Testis (tissue), 3 donors: ENCODE measurements around the gene USP14. TPM values are rescaled to one million over a fixed set of nuclear protein-coding genes. Genes with fewer than 3 reads are reported as not detected.

Experiments
- DNase-seq: peaks from one replicate; pipeline ENCODE4 v3.0.0-alpha.2; 2019
- H3K27ac ChIP-seq, 2 donors: fragments of 200-600 bp; sonication (generic); one replicate each; pipeline ENCODE4 v1.5.1; 2019
- H3K27me3 ChIP-seq: fragments of 200-600 bp; sonication (generic); one replicate; pipeline ENCODE4 v1.5.1; 2019
- H3K36me3 ChIP-seq: fragments of 200-600 bp; sonication (generic); one replicate; pipeline ENCODE4 v1.5.1; 2017; ENCODE audit warnings: low read depth; ENCODE audit errors: missing control alignments
- H3K4me1 ChIP-seq: fragments of 200-600 bp; sonication (generic); one replicate; pipeline ENCODE4 v1.5.1; 2019
- H3K4me3 ChIP-seq, 2 donors: fragments of 200-600 bp; sonication (generic); one replicate each; pipeline ENCODE4 v1.5.1; 2017 to 2019
- H3K9me3 ChIP-seq: fragments of 200-600 bp; sonication (generic); one replicate; pipeline ENCODE4 v1.5.1; 2017
- POLR2A ChIP-seq: fragments of 450-650 bp; IDR thresholded peaks from one replicate; pipeline ENCODE4 v1.6.1; 2017; ENCODE audit warnings: antibody characterized with exemption, mild to moderate bottlenecking, moderate library complexity
- WGBS, 2 donors: methylation state at CpG; one replicate each; pipeline ENCODE4 v1.1.5; 2018; 5-methylcytosine and 5-hydroxymethylcytosine counted together
- intact Hi-C: fragments of 100-400 bp; cut with DNase I; formaldehyde crosslinking; loops from one replicate; pipeline ENCODE4 v1.15.1; 2023; ENCODE audit warnings: low total_unique reads
- polyA plus RNA-seq: library from polyadenylated mRNA; stranded (reverse); fragments of 350-450 nt; fragmentation: Illumina TruSeq; extraction: RNeasy Lipid Tissue Mini Kit (QIAGEN cat#74804); gene quantifications from one replicate; pipeline ENCODE4 v1.2.3, GENCODE V29; 2014; ENCODE audit warnings: low read depth, low replicate concordance; ENCODE audit not compliant: insufficient read depth
- total RNA-seq, 2 donors: library from RNA; depleted of rRNA; stranded (reverse); fragments of >200 nt; gene quantifications; one replicate each; pipeline ENCODE4 v1.2.3, GENCODE V29; 2016
- TF ChIP-seq, protein P1 (sequence below), 3 experiments: fragments of 450-650 bp in 2 of 3; fragments of 200-600 bp in 1 of 3; sonication (generic) in 1 of 3; IDR thresholded peaks; one replicate each; pipeline ENCODE4 v1.5.1; 2016 to 2019; ENCODE audit warnings: antibody characterized with exemption in 3 of 3, mild to moderate bottlenecking in 2 of 3, moderate library complexity in 1 of 3

The USP14 gene
- total and polyA plus RNA-seq, 3 donors from 2014 or later: 33.4 to 42.8 (median 42.3) TPM

DNA sequence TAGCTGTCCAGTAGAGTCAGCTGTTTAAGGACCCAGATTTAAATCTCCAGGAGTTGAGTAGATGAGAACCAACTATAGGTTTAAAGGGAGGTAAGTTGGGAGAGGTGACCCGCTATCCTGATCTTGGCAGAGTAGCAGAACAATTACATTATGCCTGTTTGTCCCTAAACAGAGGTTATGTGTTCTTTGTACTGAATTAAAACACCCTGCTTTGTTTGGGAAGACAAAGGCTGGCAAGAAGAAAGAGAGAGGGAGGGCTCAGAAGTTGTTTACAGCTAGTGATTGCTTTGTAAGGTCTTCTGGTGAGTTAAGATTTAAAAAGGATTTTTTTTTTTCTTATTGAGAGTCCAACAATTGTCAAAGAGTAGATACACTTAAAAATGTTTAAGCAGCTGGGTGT, 37.3 kb downstream of the USP14 start:
- Histone ChIP-seq H3K9me3 (no peaks in the 10 kb centered on the region), H3K27ac (no peak overlapping the region), H3K36me3 (no peaks in the 10 kb centered on the region), H3K4me1 (no peaks in the 10 kb centered on the region), H3K27me3 (no peaks in the 10 kb centered on the region), H3K4me3 (no peak overlapping the region)
- DNase-seq: no peak
- intact Hi-C loops: no loop called here
- 90 to 100% methylated on average over 1 of the region's 1 CpG for WGBS, 2 donors
- TF ChIP-seq POLR2A: no peak
- TF ChIP-seq, protein P1, sequence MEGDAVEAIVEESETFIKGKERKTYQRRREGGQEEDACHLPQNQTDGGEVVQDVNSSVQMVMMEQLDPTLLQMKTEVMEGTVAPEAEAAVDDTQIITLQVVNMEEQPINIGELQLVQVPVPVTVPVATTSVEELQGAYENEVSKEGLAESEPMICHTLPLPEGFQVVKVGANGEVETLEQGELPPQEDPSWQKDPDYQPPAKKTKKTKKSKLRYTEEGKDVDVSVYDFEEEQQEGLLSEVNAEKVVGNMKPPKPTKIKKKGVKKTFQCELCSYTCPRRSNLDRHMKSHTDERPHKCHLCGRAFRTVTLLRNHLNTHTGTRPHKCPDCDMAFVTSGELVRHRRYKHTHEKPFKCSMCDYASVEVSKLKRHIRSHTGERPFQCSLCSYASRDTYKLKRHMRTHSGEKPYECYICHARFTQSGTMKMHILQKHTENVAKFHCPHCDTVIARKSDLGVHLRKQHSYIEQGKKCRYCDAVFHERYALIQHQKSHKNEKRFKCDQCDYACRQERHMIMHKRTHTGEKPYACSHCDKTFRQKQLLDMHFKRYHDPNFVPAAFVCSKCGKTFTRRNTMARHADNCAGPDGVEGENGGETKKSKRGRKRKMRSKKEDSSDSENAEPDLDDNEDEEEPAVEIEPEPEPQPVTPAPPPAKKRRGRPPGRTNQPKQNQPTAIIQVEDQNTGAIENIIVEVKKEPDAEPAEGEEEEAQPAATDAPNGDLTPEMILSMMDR (IDR thresholded peaks at IDR 0.05): no peak

DNA sequence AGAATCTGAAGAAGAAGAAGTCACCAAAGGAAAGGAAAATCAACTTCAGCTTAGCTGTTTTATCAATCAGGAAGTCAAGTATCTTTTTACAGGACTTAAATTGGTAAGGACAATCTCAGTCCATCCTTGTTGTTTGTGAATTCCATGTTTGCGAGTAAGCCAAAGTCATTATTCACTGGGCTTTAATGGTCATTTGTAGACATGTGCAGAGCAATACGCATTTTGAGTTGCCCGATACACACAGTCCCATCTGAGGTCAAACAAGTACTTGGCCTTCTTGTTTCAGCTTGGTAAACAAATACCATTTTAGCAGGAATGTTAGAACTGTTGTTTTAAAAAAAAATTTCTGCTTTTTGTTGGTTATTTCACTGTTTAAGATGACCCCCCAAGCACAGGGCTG, 40.9 kb downstream of the USP14 start:
- H3K27ac ChIP-seq: no peak overlapping the region
- H3K4me1 ChIP-seq: no peaks in the 10 kb centered on the region
- no peak for DNase-seq
- no peak overlapping the region for H3K4me3 ChIP-seq
- 95 to 100% methylated on average over 3 of the region's 3 CpGs for WGBS, 2 donors
- TF ChIP-seq, protein P1 (IDR thresholded peaks at IDR 0.05): no peak
- TF ChIP-seq POLR2A: no peak
- H3K36me3 ChIP-seq: no peaks in the 10 kb centered on the region
- H3K9me3 ChIP-seq: no peaks in the 10 kb centered on the region
- intact Hi-C loops: no loop called here
- no peaks in the 10 kb centered on the region for H3K27me3 ChIP-seq

DNA sequence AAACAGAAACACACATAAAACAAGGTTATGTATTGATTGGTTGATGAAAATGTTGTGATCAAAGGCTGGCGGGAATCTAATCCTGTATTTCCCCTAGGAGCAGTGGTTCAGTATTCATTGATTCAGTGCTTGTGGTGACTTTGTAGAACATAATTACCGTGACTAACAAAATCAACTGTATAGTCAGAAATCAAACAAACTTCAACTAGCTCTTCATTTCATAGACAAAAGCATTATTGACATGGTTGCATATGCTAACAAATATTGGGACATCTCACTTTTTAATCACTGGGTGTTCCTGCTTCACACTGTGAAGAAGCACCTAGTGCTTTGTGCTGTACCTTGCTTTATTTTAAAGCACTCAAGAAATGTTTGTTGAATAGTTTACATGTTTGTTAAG, 41.4 kb downstream of the USP14 start:
- 97 to 100% methylated on average over 2 of the region's 2 CpGs for WGBS, 2 donors

DNA sequence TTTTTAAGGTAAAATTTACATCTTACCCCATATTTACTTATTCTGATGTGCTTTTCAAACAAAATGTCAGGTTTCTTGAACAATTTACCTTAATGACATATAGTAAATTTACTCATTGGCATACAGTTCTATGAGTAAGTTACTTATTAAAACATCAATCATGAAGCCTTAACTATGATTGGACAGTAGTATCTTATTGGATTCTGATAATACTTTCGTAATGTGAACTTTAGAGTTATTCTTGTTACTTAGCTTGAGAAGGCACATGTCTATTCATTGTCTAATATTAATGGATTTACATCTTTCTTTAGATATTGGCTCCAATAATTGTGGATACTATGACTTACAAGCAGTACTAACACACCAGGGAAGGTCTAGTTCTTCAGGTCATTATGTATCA, 51.7 kb downstream of the USP14 start:
- TF ChIP-seq, protein P1 (IDR thresholded peaks at IDR 0.05): no peak
- TF ChIP-seq POLR2A: no peak
- WGBS, 2 donors: 89 to 92% methylated on average over 1 of the region's 1 CpG
- intact Hi-C loops: no loop called here
- Histone ChIP-seq H3K9me3 (no peaks in the 10 kb centered on the region), H3K4me3 (no peak overlapping the region), H3K27ac (no peak overlapping the region), H3K36me3 (no peaks in the 10 kb centered on the region), H3K4me1 (no peaks in the 10 kb centered on the region), H3K27me3 (no peaks in the 10 kb centered on the region)
- DNase-seq: no peak

More for the DNA sequence above, 41.4 kb downstream of the USP14 start:
- intact Hi-C loops: no loop called here
- Histone ChIP-seq H3K4me1 (no peaks in the 10 kb centered on the region), H3K36me3 (no peaks in the 10 kb centered on the region), H3K27me3 (no peaks in the 10 kb centered on the region), H3K27ac (no peak overlapping the region), H3K9me3 (no peaks in the 10 kb centered on the region), H3K4me3 (no peak overlapping the region)
- DNase-seq: no peak
- TF ChIP-seq POLR2A: no peak
- TF ChIP-seq, protein P1 (IDR thresholded peaks at IDR 0.05): no peak

DNA sequence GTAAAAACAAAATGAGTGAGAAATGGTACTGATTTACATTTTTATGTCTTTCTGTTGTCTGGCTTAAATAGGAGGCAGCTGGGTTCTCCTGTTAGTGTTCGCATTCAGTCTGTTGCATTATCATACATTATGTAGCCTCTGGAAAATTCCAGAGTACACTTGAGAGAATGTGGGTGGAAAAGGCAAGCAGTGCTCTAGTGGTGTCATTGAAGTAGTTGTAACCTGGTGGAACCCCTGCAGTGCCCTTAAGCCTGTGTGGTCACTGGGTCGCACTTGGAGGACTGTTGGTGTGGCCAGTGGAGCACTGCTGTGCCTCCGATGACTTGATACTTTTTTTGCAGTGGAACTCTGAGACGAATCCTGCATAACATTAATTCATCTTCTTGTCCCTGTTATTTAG, 52.4 kb downstream of the USP14 start:
- H3K4me1 ChIP-seq: no peaks in the 10 kb centered on the region
- 94 to 97% methylated on average over 4 of the region's 4 CpGs for WGBS, 2 donors
- no peak for TF ChIP-seq POLR2A
- TF ChIP-seq, protein P1 (IDR thresholded peaks at IDR 0.05): no peak
- intact Hi-C loops: no loop called here
- no peak overlapping the region for H3K27ac ChIP-seq
- no peaks in the 10 kb centered on the region for H3K9me3 ChIP-seq
- H3K36me3 ChIP-seq: no peaks in the 10 kb centered on the region
- no peak overlapping the region for H3K4me3 ChIP-seq
- no peak for DNase-seq
- no peaks in the 10 kb centered on the region for H3K27me3 ChIP-seq
